Loucy (cell line): Measurements from ENCODE around the gene ANKRD23.
A peak's percentile ranks its signal among the peaks of the same experiment; 100 is the strongest.

Experiments
- H2AFZ ChIP-seq: fragments of 200-600 bp; sonication (generic); 2 replicates; pipeline ENCODE4 v1.6.0; 2016; ENCODE audit warnings: antibody characterized with exemption, mild to moderate bottlenecking, low read length, moderate library complexity
- H3F3A ChIP-seq: fragments of 200-600 bp; 2 replicates; pipeline ENCODE4 v1.6.0; 2016; ENCODE audit warnings: antibody characterized with exemption, low read depth, mild to moderate bottlenecking
- H3K27me3 ChIP-seq: fragments of 200-600 bp; sonication (generic); 2 replicates; pipeline ENCODE4 v1.6.1; 2014; ENCODE audit warnings: low read length, mild to moderate bottlenecking; ENCODE audit not compliant: insufficient read depth, poor library complexity, severe bottlenecking
- H3K36me3 ChIP-seq: fragments of 200-600 bp; sonication (generic); 2 replicates; pipeline ENCODE4 v1.6.1; 2016; ENCODE audit warnings: low read length; ENCODE audit not compliant: insufficient read depth
- H3K4me1 ChIP-seq: fragments of 200-600 bp; sonication (generic); 2 replicates; pipeline ENCODE4 v1.5.1; 2014; ENCODE audit warnings: low read length, mild to moderate bottlenecking; ENCODE audit not compliant: insufficient read depth, poor library complexity, severe bottlenecking
- H3K4me2 ChIP-seq: fragments of 200-600 bp; sonication (generic); 2 replicates; pipeline ENCODE4 v1.6.0; 2014; ENCODE audit warnings: antibody characterized with exemption, low read length, low read depth, mild to moderate bottlenecking; ENCODE audit not compliant: poor library complexity, severe bottlenecking
- H3K4me3 ChIP-seq: fragments of 200-600 bp; sonication (generic); 2 replicates; pipeline ENCODE4 v1.5.1; 2014; ENCODE audit warnings: low read length, mild to moderate bottlenecking, mixed read lengths; ENCODE audit not compliant: poor library complexity, severe bottlenecking
- H3K79me2 ChIP-seq: fragments of 200-600 bp; sonication (generic); 2 replicates; pipeline ENCODE4 v1.6.1; 2014; ENCODE audit warnings: low read length; ENCODE audit not compliant: insufficient read depth
- H3K9ac ChIP-seq: fragments of 200-600 bp; sonication (generic); 2 replicates; pipeline ENCODE4 v1.6.0; 2014; ENCODE audit warnings: mild to moderate bottlenecking, low read depth, low read length, moderate library complexity; ENCODE audit not compliant: poor library complexity, severe bottlenecking
- H3K9me2 ChIP-seq: fragments of 200-600 bp; sonication (generic); replicated peaks from 2 replicates; pipeline ENCODE4 v1.6.1; 2016; ENCODE audit warnings: low read depth, low read length, mixed read lengths
- H3K9me3 ChIP-seq: fragments of 200-600 bp; sonication (generic); 2 replicates; pipeline ENCODE4 v1.6.1; 2014; ENCODE audit warnings: mild to moderate bottlenecking, antibody characterized with exemption, low read length, low read depth; ENCODE audit not compliant: insufficient read depth
- H4K20me1 ChIP-seq: fragments of 200-600 bp; sonication (generic); 2 replicates; pipeline ENCODE4 v1.6.0; 2014; ENCODE audit warnings: antibody characterized with exemption, low read length, mild to moderate bottlenecking; ENCODE audit not compliant: insufficient read depth, poor library complexity, severe bottlenecking
- CTCF ChIP-seq: fragments of 200-600 bp; sonication (generic); conservative IDR thresholded peaks from 2 replicates; pipeline ENCODE4 v1.5.1; 2014; ENCODE audit warnings: mild to moderate bottlenecking, antibody characterized with exemption, low read length
- EZH2phosphoT487 ChIP-seq: fragments of 200-600 bp; IDR thresholded peaks from 2 replicates; pipeline ENCODE4 v1.6.1; 2018; ENCODE audit warnings: antibody characterized with exemption, mild to moderate bottlenecking, moderate library complexity, borderline replicate concordance

ANKRD23 gene

GRCh38 chr2:96801005-96801785 is 42.6 kb downstream of the ANKRD23 start:
- Histone ChIP-seq H3K9ac (no peak overlapping the region), H3K4me1 (no peaks in the 10 kb centered on the region), H3K9me2 (no peaks in the 10 kb centered on the region), H4K20me1 (no peaks in the 10 kb centered on the region), H3K4me2 (no peak overlapping the region), H3K79me2 (no peaks in the 10 kb centered on the region), H3K36me3 (peaks cover 6% of the 10 kb centered on the region; the same call in 1 of the 2 replicates), H3K4me3 (no peak overlapping the region), H3K9me3 (no peaks in the 10 kb centered on the region), H3F3A (no peaks in the 10 kb centered on the region), H2AFZ (no peak overlapping the region), H3K27me3 (no peaks in the 10 kb centered on the region)
- peak; percentile 77 for TF ChIP-seq CTCF
- TF ChIP-seq EZH2phosphoT487, result no peak

GRCh38 chr2:96800061-96801004 is 43.5 kb downstream of the ANKRD23 start:
- peaks cover 6% of the 10 kb centered on the region; the same call in 1 of the 2 replicates for H3K36me3 ChIP-seq
- H3K4me2 ChIP-seq, result no peak overlapping the region

GRCh38 chr2:96799623-96799935 is 44.2 kb downstream of the ANKRD23 start:
- Histone ChIP-seq H3K79me2 (no peaks in the 10 kb centered on the region), H3K4me3 (no peak overlapping the region), H3K9ac (no peak overlapping the region), H4K20me1 (no peaks in the 10 kb centered on the region), H3K9me3 (no peaks in the 10 kb centered on the region), H3K4me1 (no peaks in the 10 kb centered on the region), H2AFZ (no peak overlapping the region), H3K36me3 (peaks cover 6% of the 10 kb centered on the region; the same call in 1 of the 2 replicates), H3K9me2 (no peaks in the 10 kb centered on the region), H3K4me2 (no peak overlapping the region), H3K27me3 (no peaks in the 10 kb centered on the region), H3F3A (no peaks in the 10 kb centered on the region)
- TF ChIP-seq CTCF, result no peak
- TF ChIP-seq EZH2phosphoT487, result no peak

More at GRCh38 chr2:96800061-96801004, 43.5 kb downstream of the ANKRD23 start:
- Histone ChIP-seq H2AFZ (no peak overlapping the region), H4K20me1 (no peaks in the 10 kb centered on the region), H3K4me1 (no peaks in the 10 kb centered on the region), H3K4me3 (no peak overlapping the region), H3K79me2 (no peaks in the 10 kb centered on the region), H3K9me2 (no peaks in the 10 kb centered on the region), H3F3A (no peaks in the 10 kb centered on the region), H3K27me3 (no peaks in the 10 kb centered on the region), H3K9me3 (no peaks in the 10 kb centered on the region), H3K9ac (no peak overlapping the region)
- TF ChIP-seq CTCF (no peak), EZH2phosphoT487 (no peak)
